Activated CD4-positive, alpha-beta T cell treated with anti-CD3 and anti-CD28 coated beads for 36 hours (primary cell): ENCODE measurements around the gene PPM1H. TPM values are rescaled to one million over a fixed set of nuclear protein-coding genes. Genes with fewer than 3 reads are reported as not detected.

ENCODE experiments used
- ATAC-seq: fragments of 200-7000 bp; cut with Tn5 transposase; one replicate; pipeline ENCODE4 v1.10.0; 2021; ENCODE audit warnings: mild to moderate bottlenecking, moderate library complexity
- CTCF ChIA-PET: fragments of 350-600 bp; sonication (Branson Sonifier 250); formaldehyde crosslinking; loops from one replicate; lab custom pipeline; 2021; ENCODE audit warnings: antibody characterized with exemption; lab: Charles Lee
- POLR2A ChIA-PET: fragments of 350-600 bp; sonication (Branson Sonifier 250); formaldehyde crosslinking; loops from one replicate; lab custom pipeline; 2021; ENCODE audit warnings: antibody characterized with exemption, inconsistent platforms; lab: Charles Lee
- DNase-seq: peaks from one replicate; pipeline ENCODE4 v3.0.0-alpha.2; 2020
- H3K27ac Mint-ChIP-seq: one replicate; pipeline ENCODE4 v1.8.0; 2021; ENCODE audit warnings: mixed read lengths
- H3K27me3 Mint-ChIP-seq: one replicate; pipeline ENCODE4 v1.8.0; 2021; ENCODE audit warnings: mixed read lengths
- H3K36me3 Mint-ChIP-seq: one replicate; pipeline ENCODE4 v1.8.0; 2021; ENCODE audit warnings: low read depth, mixed read lengths
- H3K4me1 Mint-ChIP-seq: one replicate; pipeline ENCODE4 v1.8.0; 2021; ENCODE audit warnings: mixed read lengths
- H3K4me3 Mint-ChIP-seq: one replicate; pipeline ENCODE4 v1.8.0; 2021; ENCODE audit warnings: mild to moderate bottlenecking, moderate library complexity, mixed read lengths
- H3K9me3 Mint-ChIP-seq: one replicate; pipeline ENCODE4 v1.8.0; 2021; ENCODE audit warnings: low read depth, mixed read lengths
- intact Hi-C, 2 experiments: fragments of 100-400 bp; cut with DNase I in 1 of 2; cut with micrococcal nuclease in 1 of 2; formaldehyde crosslinking; loops; one replicate each; pipeline versions ENCODE4 v1.14.2 to v1.15.1; 2022 to 2024; cut with DNase I, micrococcal nuclease
- total RNA-seq, 2 experiments: library from RNA; stranded (reverse); gene quantifications; one replicate each; pipeline ENCODE4 v1.2.3, GENCODE V29; 2021

PPM1H gene
- total RNA-seq, 2 experiments from 2014 or later = 0.02 TPM; not detected in 1

DNA sequence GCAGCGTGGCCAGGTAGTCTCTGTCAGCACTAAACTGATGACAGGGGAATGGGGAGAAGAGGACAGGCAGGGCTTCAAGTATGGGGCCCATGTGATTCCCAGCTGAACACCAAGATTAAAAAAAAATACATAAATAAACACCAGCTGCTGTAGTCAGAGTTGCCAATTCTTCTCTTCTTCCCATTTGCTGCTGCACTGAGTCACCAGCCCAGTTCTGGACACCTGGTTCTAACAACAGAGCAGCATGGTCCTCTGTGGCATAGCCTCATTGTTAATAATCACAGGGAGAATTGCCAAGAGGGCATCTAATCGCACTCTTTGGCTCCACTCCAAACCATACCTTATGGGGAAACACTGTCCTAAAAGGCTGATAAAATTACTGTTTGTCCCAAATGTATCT lies 15.1 kb downstream of the PPM1H start:
- H3K27me3 Mint-ChIP-seq = peaks cover 5% of the 10 kb centered on the region
- no peak overlapping the region for H3K4me3 Mint-ChIP-seq
- no peak overlapping the region for H3K27ac Mint-ChIP-seq
- H3K36me3 Mint-ChIP-seq = no peaks in the 10 kb centered on the region
- H3K4me1 Mint-ChIP-seq = no peaks in the 10 kb centered on the region
- ATAC-seq (no peak), DNase-seq (no peak)
- intact Hi-C loops = no loop called here
- no peaks in the 10 kb centered on the region for H3K9me3 Mint-ChIP-seq
- POLR2A ChIA-PET = no interaction called here
- CTCF ChIA-PET = interaction anchor here (0.9 kb wide), 1 partner anchor 72 kb away, joined by 3 read pairs; no protein-coding TSS in a partner anchor

- POLR2A ChIA-PET = no interaction called here
- intact Hi-C loops = no loop called here
- H3K36me3 Mint-ChIP-seq = no peaks in the 10 kb centered on the region
- H3K4me1 Mint-ChIP-seq = no peaks in the 10 kb centered on the region
- H3K27ac Mint-ChIP-seq = no peak overlapping the region
- H3K27me3 Mint-ChIP-seq = peaks cover 5% of the 10 kb centered on the region
- CTCF ChIA-PET = interaction anchor here (0.7 kb wide), 1 partner anchor 227 kb away, joined by 3 read pairs; no protein-coding TSS in a partner anchor
- H3K4me3 Mint-ChIP-seq = no peak overlapping the region
- ATAC-seq (no peak), DNase-seq (no peak)
- H3K9me3 Mint-ChIP-seq = no peaks in the 10 kb centered on the region
Measured at GRCh38 chr12:62917926-62918325, 17.0 kb downstream of the PPM1H start.

- Mint-ChIP-seq H3K9me3 (no peaks in the 10 kb centered on the region), H3K4me1 (no peaks in the 10 kb centered on the region), H3K4me3 (no peak overlapping the region), H3K27me3 (peaks cover 8% of the 10 kb centered on the region), H3K36me3 (no peaks in the 10 kb centered on the region), H3K27ac (no peak overlapping the region)
- no peak for DNase-seq
- intact Hi-C loops = no loop called here
- POLR2A ChIA-PET = interaction anchor here (0.6 kb wide), 1 partner anchor 18 kb away, joined by 3 read pairs; the partner anchor contains the start of gene PPM1H
- CTCF ChIA-PET = interaction anchor here (0.7 kb wide), 2 partner anchors 104 to 278 kb away, joined by 3 read pairs; no protein-coding TSS in a partner anchor
- ATAC-seq = no peak
Measured at GRCh38 chr12:62916632-62917425, 18.1 kb downstream of the PPM1H start.

DNA sequence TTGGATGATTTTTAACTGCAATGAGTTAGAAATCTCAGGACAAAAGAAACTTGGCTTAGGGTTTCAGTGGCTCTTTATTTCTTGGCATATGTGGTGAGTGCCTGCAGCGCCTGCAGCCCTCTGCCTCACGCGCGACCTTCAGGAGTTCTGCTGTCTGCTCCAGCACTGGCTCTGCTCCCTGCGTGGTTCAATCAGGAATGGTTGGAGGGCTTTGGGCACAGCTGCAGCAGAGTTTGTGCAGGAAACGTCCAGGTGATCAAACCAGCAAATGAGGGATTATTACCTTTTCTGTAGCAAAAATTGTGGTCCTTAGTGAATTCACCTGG lies 19.8 kb downstream of the PPM1H start:
- DNase-seq (no peak), ATAC-seq (no peak)
- H3K9me3 Mint-ChIP-seq = no peaks in the 10 kb centered on the region
- no peaks in the 10 kb centered on the region for H3K4me1 Mint-ChIP-seq
- no peaks in the 10 kb centered on the region for H3K36me3 Mint-ChIP-seq
- intact Hi-C loops = no loop called here
- no peak overlapping the region for H3K4me3 Mint-ChIP-seq
- ChIA-PET CTCF (no interaction called here), POLR2A (no interaction called here)
- H3K27me3 Mint-ChIP-seq = peaks cover 8% of the 10 kb centered on the region
- H3K27ac Mint-ChIP-seq = no peak overlapping the region

GRCh38 chr12:62914443-62915203 lies 20.3 kb downstream of the PPM1H start:
- DNase-seq (no peak), ATAC-seq (no peak)
- H3K27me3 Mint-ChIP-seq = peaks cover 10% of the 10 kb centered on the region
- intact Hi-C loops = no loop called here
- ChIA-PET CTCF (no interaction called here), POLR2A (no interaction called here)
- H3K36me3 Mint-ChIP-seq = no peaks in the 10 kb centered on the region
- H3K27ac Mint-ChIP-seq = no peak overlapping the region
- no peaks in the 10 kb centered on the region for H3K4me1 Mint-ChIP-seq
- H3K4me3 Mint-ChIP-seq = no peak overlapping the region
- no peaks in the 10 kb centered on the region for H3K9me3 Mint-ChIP-seq

DNA sequence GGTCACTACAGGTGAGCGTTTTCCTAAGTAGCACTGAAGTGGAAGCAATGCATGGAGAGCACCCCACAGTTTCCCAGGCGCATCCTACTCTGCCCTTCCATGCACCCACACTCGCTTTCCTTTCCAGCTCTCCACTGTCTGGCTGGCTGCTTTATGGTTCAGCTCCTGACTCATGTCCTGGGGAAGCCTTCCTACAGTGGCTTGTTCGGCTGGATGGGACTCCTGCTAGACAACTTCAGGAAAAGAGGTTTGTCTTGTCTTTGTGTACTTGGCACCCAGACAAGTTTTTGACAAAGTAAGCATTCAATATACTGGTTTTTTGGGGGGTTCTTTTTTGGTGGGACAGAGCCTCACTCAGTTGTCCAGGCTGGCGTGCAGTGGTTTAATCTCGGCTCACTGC lies 21.6 kb downstream of the PPM1H start:
- Mint-ChIP-seq H3K27me3 (peaks cover 13% of the 10 kb centered on the region), H3K9me3 (no peaks in the 10 kb centered on the region), H3K27ac (no peak overlapping the region), H3K36me3 (no peaks in the 10 kb centered on the region), H3K4me1 (no peaks in the 10 kb centered on the region), H3K4me3 (no peak overlapping the region)
- intact Hi-C loops = no loop called here
- no peak for DNase-seq
- no peak for ATAC-seq
- ChIA-PET POLR2A (no interaction called here), CTCF (interaction anchor here (0.6 kb wide), 2 partner anchors 185 to 311 kb away, joined by 3 read pairs; no protein-coding TSS in a partner anchor)

DNA sequence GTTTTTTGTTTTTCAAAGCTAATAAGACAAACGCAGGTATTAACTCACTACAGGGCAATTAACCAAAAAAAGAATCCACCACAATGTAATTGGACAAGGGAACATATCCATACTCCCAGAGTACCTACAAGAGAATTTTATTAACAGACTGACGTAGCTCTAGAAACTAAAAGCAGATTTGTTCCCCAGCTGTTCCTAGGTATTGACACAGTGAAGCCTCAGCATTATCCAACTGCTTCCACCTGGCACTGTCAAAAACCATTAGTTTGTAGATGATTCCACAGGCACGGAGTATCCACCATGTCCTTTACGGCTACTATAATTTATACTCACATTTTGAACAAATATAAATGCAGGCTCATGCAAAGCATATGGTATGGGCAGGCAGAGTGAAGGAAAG lies 22.3 kb downstream of the PPM1H start:
- no peak for ATAC-seq
- Mint-ChIP-seq H3K4me3 (no peak overlapping the region), H3K27me3 (peaks cover 13% of the 10 kb centered on the region), H3K36me3 (no peaks in the 10 kb centered on the region), H3K27ac (no peak overlapping the region), H3K9me3 (no peaks in the 10 kb centered on the region), H3K4me1 (no peaks in the 10 kb centered on the region)
- DNase-seq = no peak
- CTCF ChIA-PET = interaction anchor here (0.6 kb wide), 1 partner anchor 310 kb away, joined by 3 read pairs; no protein-coding TSS in a partner anchor
- POLR2A ChIA-PET = no interaction called here
- intact Hi-C loops = no loop called here

GRCh38 chr12:62911286-62911685 lies 23.7 kb downstream of the PPM1H start:
- no peaks in the 10 kb centered on the region for H3K4me1 Mint-ChIP-seq
- no peaks in the 10 kb centered on the region for H3K36me3 Mint-ChIP-seq
- ATAC-seq (no peak), DNase-seq (no peak)
- ChIA-PET POLR2A (no interaction called here), CTCF (interaction anchor here (1.1 kb wide), 2 partner anchors 8 to 23 kb away, joined by 3 read pairs; partner anchors contain the start of gene PPM1H)
- no peak overlapping the region for H3K4me3 Mint-ChIP-seq
- no peak overlapping the region for H3K27ac Mint-ChIP-seq
- intact Hi-C loops = no loop called here
- peaks cover 10% of the 10 kb centered on the region for H3K27me3 Mint-ChIP-seq
- no peaks in the 10 kb centered on the region for H3K9me3 Mint-ChIP-seq

DNA sequence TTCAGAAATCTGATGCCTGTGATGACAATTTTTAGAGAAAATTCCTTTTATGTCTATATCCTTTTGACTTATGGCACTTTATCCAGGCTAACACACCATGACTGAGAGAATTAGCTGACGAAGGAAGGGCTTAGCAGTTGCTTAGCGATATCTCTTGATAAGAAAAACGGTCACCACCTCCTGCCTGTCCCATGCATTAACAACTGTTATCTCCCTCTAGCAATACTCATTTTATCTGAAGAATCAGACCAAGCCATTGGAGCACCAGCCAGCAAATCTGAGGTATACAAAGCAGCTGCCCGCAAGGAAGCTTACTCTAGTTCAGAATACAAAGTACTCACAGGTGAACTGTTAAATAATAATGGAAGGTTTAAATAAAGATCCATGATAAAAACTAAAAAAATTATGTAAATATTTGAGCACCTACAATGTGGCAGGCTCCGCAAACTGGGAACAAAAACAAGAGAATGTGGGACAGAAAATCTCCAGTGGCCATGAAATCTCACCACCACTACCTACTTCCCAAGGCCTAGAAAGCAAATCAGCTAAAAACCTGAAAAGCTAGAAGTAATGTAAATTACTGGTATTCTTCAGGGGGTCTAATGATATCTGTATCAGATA lies 24.3 kb downstream of the PPM1H start:
- no peaks in the 10 kb centered on the region for H3K36me3 Mint-ChIP-seq
- peaks cover 15% of the 10 kb centered on the region for H3K27me3 Mint-ChIP-seq
- DNase-seq = no peak
- intact Hi-C loops = no loop called here
- ATAC-seq = no peak
- no peaks in the 10 kb centered on the region for H3K9me3 Mint-ChIP-seq
- no peaks in the 10 kb centered on the region for H3K4me1 Mint-ChIP-seq
- H3K27ac Mint-ChIP-seq = no peak overlapping the region
- ChIA-PET POLR2A (no interaction called here), CTCF (no interaction called here)
- H3K4me3 Mint-ChIP-seq = no peak overlapping the region

DNA sequence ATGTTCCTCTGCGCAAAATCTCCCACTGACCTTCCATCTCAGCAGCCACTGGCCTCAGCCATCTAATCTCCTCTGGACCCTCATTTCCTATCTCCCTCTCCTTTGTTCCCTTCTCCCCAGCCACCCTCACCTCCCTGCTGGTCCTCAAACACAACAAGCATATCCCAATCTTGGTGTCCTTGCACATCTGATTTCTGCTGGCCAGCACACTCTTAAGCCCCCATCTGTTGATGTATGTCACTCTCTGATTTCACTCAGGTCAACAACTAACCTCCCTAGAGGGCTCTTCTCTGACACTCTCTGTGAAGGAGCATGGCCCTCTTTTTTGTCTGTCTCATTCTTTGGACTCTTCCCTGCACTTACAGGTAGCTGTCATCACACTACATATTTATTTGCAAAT lies 25.6 kb downstream of the PPM1H start:
- Mint-ChIP-seq H3K27ac (no peak overlapping the region), H3K36me3 (no peaks in the 10 kb centered on the region), H3K27me3 (peaks cover 16% of the 10 kb centered on the region), H3K9me3 (no peaks in the 10 kb centered on the region), H3K4me3 (no peak overlapping the region), H3K4me1 (no peaks in the 10 kb centered on the region)
- DNase-seq = no peak
- ATAC-seq = no peak
- POLR2A ChIA-PET = no interaction called here
- intact Hi-C loops = no loop called here
- CTCF ChIA-PET = no interaction called here

DNA sequence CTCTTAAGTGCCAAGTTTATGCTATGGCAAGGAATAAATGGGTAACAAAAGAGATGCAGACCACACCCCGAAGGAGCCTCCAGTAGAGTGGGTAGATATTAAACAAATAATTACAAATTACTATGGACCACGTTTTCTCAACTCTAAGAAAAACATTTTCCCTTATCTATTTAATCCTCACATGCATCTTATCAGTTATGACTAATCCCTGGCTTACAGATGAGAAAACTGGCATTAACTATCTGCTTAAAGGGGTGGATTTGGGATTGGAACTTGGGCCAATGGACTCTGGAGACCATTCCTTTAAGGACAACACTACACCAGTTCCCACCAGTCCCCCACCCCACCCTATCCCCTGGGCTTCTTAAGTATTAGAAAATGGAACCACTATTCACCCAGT lies 26.3 kb downstream of the PPM1H start:
- no peak overlapping the region for H3K27ac Mint-ChIP-seq
- DNase-seq (no peak), ATAC-seq (no peak)
- H3K27me3 Mint-ChIP-seq = peaks cover 16% of the 10 kb centered on the region
- CTCF ChIA-PET = no interaction called here
- H3K4me1 Mint-ChIP-seq = no peaks in the 10 kb centered on the region
- POLR2A ChIA-PET = no interaction called here
- no peak overlapping the region for H3K4me3 Mint-ChIP-seq
- intact Hi-C loops = no loop called here
- no peaks in the 10 kb centered on the region for H3K36me3 Mint-ChIP-seq
- H3K9me3 Mint-ChIP-seq = no peaks in the 10 kb centered on the region
